Dermis microvascular lymphatic vessel endothelial cell (primary cell): ENCODE results near the gene GRM7. TPM values are rescaled to one million over a fixed set of nuclear protein-coding genes. Genes with fewer than 3 reads are reported as not detected.

Source experiments
- DNase-seq, 2 donors: peaks; one replicate each; pipeline versions ENCODE4 v3.0.0 to v3.0.0-alpha.2; 2010; ENCODE audit warnings: low read depth in 2 of 2
- total RNA-seq: library from RNA; depleted of rRNA; stranded (reverse); fragments of >200 nt; gene quantifications from 2 replicates; pipeline ENCODE4 v1.2.1, GENCODE V29; 2014

The GRM7 gene
- total RNA-seq, 1 donor from 2014 or later, result not detected

DNA sequence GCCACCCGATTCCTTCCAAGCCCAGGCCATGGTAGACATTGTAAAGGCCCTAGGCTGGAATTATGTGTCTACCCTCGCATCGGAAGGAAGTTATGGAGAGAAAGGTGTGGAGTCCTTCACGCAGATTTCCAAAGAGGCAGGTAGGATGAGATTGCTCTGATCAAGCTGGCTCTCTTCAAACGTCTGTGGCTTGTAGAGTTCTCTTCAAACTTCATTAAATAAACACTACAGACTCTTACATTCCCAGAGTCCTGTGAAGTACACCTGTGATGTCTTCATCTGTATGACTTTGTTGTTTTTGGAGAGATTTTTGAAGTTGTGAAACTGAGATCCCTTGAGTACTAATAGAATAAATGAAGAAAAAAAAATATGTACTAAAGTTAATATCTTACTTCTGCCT lies 285.6 kb downstream of the GRM7 start:
- no peak for DNase-seq

DNA sequence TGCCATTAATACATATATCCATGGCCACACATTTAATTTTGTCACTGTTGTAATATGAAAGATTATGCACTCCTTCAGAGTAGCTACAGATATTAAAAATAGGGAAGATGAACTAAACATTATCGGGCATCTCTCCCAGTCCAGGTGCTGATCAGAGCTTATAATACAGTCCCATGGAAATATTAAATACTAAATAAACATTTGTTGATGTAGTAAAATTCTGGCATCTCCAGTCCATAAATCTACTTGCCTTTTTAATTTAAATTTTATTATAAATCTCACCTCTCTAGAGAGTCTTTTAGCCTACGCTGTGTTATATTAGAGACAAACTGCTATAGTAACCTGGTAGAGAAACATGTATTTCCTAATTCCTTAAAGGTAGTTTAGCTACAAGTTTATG lies 297.6 kb downstream of the GRM7 start:
- no peak for DNase-seq

DNA sequence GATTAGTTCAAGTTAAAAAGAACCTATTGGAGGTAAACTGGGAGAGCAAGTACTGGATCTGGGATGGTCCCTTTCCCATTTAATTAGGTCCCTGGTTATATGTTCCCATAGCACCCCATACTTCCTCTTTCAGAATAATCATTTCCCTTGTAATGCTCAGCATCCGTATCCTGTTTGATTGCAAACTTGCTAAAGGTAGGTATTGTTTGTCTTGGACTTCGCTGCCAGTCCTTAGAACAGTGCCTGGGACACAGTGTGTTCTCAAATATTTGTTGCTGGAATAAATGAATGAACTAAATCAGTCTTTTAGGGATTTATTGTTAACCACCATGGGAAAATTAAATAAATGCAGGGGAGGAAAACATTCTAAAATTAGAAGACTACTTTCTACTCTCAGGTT lies 299.8 kb downstream of the GRM7 start:
- no peak for DNase-seq

DNA sequence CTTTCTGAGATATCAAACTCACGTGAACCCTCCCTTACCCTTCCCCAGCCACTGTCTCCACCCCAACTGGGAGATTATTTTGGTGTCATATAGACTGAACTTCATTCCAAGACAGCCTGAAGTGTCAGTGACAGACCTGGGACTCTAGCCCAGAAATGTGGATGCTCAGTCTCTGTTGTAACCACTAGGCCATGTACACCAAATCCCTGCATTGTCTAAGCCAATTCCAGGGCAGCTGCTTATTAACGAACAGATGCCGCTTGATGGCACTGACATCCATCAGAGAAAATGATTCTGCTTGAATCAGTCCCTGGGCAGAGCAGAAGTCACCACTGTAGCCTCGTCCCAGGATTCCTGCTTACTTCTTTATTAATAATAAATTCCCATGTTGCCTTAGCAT lies 305.5 kb downstream of the GRM7 start:
- DNase-seq, result no peak

DNA sequence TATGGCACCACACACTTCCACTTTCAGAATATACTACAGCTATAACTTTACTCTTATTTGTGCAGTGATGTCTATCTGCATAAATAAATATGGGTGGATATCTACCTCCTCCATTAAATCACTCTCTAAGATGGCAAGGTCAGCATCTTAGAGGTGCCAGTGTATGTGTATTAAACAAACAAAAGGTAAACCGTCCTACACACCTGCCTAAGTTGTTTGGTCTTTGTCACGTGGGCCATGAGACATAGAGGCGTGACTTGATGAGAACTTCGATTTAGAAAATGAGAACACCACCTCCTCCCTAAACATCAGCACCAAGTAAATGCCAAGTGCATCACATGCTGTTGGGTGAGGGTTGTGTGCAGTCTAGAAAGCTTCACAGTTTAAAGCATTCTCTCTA lies 310.6 kb downstream of the GRM7 start:
- DNase-seq, result no peak

DNA sequence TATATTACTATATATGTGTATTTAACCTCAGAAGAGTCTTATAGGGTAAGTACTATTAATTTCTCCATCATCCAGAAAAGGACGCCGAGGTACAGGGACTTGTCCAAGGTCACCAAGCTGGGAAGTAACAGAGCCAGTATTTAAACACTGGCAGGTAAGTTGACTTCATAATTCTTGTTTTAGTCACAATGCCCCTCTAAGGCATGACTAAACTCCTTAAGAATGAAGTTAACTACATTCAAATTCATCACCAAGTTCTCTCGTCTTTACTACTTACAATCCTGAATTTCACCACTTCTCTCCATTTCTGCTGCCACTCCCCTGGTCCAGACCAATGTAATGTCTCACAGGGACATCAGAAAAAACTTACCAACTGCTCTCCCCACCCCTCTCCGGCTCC lies 312.1 kb downstream of the GRM7 start:
- DNase-seq, result no peak

DNA sequence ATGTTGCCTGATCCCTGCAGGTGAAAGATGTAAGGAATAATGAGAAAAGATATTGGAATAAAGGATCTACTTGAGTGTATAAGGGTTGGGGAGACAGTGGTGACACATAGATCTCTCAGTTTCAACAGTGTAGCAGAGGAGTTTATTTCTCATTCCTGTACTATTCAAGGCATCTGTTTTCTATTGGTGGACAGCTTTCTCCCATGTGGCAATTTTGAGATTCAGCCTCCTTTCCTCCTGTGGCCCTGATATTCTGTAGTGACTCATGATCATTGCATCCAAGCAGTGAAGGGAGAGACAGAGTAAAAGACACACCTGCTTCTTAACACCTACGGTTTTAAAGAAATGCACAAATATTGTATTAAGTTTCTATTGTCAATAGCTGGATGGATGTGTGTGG lies 327.6 kb downstream of the GRM7 start:
- DNase-seq, result no peak

DNA sequence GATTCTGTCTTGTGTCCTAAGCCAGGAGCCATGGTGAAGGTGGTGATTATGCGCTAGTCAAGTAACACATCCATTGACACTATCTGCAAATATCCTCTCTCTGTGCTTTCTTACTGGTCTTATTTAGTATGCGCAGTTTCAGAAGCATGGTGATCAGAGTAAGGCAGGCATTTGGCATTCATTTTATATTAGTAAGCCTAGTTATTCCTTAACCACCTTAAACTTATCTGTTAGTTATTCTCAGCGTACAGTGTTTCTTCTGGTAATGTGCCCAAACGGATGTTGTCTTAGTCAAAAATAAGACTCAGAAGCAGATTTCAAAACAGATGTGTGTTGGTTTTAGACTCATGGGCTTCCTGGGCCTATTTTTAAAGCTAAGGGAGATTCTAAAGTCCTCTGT lies 329.2 kb downstream of the GRM7 start:
- peak in 1 of 2 donors; percentile 7 for DNase-seq

DNA sequence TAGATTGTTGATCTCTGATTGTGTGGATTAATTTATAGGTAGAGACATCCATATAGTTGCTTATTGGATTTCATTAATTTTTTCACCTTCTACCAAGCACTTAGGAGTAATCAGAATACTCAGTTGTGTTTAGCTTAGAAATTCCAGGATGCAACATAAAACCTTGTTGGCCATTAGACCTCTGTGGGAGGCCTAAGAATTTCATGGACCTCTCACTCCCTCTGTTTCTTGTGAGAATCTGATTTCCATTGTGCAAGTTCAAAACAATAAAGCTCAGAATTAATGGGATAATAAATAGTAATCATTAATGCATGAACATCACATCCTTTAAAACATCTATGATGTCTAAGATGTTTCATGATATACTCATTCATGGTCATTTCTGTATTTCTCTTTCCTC lies 332.4 kb downstream of the GRM7 start:
- DNase-seq, result no peak

DNA sequence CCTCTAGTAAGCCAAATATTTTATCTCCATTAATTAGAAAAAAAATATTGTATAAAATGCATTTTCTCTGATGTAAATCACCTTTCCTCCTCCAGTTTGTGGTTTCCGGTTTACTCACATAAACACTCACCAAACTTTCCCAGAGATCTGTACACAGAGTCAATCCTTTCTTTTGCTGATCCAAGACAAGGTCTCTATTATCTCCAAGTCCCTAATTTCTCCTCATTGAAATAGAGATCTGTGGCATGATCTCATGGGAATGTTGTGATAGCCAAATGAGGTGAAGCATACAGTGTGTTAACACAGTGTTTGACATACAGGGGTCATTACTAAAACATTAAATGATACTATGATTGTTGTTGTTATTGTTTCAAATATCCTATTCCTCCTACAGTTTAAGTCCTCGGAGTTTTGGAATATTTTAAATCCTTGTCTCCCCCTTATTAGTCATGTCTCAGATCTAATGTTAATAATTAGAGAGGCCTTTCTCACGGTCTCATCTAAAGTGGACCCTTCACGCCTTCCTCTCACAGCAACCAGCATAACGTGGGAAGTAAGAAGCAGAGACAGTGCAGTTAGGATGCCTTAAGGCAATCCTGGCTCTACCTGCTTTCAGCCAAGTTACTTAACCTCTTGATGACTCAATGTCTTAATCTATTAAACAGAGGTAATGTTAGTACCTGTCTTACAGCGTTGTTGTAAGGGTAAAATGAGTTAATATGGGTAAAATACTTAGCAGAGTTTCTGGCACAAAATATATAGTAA lies 333.3 kb downstream of the GRM7 start:
- DNase-seq, result no peak

DNA sequence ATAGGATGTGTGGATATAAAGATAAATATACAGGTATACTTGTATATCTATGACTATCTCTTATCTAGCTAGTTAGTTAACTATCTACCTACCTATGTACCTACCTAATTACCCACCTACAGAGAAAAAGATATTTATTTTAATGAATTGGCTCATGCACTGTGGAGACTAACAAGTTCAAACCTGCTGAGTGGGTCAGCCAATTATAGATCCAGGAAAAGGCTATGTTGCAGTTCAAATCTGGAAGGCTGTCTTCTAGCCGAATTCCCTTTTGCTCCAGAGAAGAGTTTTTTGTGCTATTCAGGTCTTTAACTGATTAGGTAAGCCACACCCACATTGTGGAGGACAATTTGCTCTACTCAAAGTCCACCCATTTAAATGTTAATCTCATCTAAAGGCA lies 335.0 kb downstream of the GRM7 start:
- DNase-seq, result no peak

DNA sequence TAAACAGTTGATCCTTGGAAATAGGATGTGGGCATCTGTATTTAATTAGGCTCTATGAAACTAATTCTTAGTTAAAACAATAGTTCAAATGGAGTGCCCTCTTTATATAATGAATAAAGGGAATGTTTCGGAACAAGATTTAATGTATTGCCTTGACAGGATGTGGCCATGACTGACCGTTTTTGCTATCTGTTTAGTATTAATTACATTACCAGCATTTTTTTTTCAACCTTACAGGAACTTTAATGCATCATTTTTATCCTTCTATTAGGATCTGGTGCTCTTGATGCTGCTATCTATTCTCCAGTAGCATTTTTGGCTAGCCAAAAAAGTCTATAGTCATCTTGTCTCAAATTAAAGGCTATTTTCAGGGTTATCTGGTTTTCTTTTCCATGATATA lies 340.9 kb downstream of the GRM7 start:
- no peak for DNase-seq

DNA sequence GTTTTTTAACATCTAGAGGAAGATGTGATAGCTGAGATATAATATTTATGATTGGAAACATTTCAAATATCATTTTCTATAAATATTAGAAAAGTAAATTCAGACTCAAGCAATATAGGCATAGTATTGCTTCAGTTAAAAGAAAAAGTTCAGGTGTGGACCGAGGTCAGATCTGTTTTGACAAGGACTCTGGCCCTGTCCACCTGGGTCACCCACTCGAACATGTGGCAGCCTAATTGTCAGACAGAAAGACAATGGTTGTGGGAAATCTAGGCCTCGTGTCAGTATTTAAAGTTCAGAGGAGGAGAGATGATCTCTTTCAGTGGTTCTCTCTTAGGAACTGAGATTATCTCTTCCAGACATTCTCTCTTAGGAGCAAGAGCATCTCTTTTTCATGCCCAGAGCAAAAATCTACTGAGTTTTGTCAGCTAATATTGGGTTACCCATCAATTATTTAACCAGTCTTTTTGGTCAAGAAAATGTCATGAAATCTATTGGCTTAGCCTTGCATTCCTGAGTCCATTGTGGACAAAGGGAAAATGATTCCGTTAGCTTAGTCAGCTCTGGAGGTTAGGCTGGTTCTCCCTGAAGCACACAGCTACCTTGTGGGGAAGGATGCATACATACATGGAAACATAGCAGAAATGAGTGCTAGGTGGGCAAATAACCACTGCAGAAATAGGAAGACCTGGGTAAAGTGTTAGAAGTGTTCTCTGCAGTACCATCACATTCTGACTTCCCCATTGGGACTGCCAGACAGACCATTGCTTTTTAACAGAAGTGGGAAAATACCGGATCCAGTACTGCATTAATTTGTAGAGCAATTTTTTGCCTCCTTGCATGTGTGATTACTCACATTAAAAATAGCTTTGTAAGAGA lies 343.3 kb downstream of the GRM7 start:
- no peak for DNase-seq

DNA sequence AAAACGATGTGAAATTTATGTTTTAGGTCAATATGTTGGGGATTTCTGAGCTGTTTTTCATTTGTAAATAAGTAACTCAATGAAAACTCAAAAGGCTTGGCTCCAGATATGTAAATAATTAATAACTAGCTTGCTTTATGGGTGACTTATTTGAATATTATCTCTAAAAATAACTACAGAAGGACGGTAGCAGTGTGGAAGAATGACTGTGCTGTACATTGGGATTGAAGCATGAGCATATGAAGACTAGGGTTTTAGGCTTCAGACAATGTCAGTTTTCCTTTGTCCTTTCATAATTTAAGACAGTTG lies 343.9 kb downstream of the GRM7 start:
- DNase-seq, result no peak

DNA sequence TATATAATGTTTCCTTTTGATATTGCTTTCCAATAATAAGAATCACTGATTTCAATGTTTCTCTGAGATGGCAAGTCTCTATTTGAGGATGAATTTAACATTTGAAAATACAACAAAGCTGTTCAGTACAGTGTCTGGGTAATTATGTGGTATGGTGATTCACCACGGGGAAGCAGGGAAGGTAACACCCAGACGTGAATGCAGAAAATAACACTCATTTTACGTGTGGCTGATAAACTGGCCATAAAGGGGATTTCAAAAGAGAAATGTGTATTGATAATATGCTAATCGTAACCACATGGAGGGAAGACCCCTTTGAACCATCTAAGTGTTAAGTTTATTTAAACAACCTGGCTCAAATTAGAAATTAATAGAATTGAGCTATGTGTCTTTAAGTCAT lies 344.6 kb downstream of the GRM7 start:
- peak in 1 of 2 donors; percentile 12 for DNase-seq

DNA sequence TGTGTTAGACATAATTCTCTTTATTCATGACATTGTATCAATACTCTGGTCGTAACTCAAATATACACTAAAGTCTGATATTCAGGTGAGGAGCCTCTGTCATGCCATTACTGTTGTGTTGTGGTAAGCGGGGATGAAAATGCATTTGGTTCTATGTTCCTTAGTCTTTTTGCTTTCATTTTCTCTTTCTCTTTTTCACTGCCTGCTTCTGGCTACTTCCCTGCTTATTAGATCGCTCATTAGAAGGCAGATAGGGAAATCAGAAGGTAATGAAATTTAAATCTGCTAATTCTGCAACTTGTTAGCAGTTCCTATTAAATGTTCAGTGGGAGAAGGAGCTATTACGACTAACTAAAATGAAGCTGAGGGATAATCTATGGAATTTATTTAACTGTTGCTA lies 345.0 kb downstream of the GRM7 start:
- peak in 1 of 2 donors; percentile 4 for DNase-seq

DNA sequence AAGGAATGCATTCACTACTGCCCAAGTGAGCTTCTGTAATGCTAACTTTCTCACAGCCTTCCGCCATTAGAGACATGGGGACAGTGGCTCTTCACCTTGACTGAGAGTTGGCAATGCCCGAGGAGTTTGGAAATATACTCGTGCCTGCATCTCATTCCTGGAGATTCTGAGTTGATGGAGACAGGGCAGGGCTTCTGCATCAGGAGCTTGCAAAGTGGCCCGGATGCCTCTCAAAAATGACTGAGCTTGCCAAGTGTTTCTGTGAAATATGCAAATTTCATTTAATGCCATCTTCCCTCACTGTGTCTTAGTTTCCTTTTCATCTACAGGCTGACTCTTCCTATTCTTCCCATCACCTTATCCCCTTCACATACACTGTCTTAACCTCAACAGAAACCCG lies 346.2 kb downstream of the GRM7 start:
- no peak for DNase-seq

DNA sequence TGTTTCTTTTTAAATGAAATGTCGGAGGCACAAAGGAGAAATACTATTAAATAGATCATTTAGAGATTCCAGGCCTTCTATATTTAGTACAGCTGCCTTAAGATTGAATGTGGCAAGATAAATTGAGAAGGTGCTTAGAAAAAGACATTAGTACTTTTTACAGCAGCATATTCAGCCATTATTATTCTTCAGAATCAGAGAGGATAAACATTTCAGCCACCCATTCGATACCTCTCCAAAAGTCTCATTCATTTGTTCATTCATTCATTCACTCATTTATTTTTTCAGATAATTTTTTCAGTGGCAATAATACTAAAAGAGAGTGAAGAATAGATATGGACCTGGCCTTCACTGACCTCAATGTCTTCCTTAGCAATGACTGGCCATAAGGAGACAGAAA lies 347.0 kb downstream of the GRM7 start:
- no peak for DNase-seq

DNA sequence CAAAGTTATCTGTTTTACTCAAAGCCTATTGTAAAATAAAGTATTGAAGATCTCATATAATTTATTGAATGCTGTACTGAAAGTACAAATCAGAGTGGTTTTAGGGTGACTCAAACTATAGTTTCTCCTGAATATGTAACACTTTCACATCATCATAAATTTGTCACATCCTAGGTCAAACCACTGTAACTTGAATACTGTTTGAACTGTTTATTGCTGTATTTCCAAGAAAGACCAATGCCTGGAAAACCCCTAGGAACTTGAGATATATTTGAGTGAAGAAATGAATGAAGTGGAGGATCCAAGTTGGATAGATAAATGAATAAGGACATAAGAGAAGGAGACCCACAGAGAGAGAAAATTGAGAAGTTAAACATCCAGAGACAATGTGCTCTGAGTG lies 348.2 kb downstream of the GRM7 start:
- DNase-seq, result no peak

DNA sequence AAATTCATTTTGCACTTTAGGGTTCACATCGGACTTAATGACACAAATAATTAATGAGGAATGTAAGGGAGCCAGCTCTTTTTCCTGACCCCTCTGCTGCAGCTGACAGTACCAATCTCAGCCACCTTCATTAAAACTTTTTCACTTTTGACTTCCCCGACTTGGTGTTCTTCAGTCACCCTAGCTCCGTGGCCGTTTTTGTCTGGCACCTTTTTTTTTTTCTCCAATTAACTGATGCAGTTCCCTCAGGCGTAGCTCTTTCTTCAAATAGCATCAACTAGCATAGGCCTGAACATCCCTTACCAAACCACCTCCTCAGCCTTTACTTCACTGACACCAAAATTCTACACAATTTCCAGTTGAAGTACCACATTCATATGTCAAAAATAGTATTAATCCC lies 350.8 kb downstream of the GRM7 start:
- DNase-seq, result no peak

DNA sequence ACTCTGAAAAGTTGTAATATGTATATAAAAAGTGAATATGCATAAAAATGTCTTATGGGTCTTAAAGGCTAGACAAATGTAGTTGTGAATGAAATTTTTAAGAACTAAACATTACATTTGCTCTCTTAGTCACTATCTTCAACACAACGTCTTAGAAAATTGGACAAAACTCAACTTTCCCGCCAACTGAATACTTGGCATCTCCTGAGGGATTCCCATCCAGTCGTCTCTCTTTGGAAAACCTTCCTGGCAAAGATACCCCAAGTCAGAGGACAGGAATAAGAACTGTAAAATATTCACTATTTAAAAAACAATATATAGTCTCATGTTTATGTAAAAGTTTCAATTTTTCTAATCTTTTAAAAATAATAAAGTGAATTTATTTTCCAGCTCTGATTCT lies 354.8 kb downstream of the GRM7 start:
- no peak for DNase-seq

DNA sequence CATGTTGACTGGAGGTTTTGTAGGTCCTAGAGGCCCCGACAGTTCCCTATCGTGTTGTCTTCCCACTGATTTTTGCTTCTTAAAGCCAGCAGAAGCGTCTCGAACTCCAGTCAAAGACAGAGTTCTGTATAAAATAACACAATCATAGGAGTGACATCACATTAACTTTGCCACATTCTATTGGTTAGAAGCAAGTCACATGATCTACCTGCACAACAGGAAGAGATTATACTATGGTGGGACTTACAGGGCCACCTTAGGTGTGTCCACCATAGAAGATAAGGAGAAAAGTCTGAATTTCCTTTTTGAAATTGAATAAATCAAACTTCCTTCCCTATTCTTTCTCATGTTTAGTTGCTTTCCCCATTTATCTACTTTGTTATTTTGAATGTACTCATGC lies 365.5 kb downstream of the GRM7 start:
- DNase-seq, result no peak

DNA sequence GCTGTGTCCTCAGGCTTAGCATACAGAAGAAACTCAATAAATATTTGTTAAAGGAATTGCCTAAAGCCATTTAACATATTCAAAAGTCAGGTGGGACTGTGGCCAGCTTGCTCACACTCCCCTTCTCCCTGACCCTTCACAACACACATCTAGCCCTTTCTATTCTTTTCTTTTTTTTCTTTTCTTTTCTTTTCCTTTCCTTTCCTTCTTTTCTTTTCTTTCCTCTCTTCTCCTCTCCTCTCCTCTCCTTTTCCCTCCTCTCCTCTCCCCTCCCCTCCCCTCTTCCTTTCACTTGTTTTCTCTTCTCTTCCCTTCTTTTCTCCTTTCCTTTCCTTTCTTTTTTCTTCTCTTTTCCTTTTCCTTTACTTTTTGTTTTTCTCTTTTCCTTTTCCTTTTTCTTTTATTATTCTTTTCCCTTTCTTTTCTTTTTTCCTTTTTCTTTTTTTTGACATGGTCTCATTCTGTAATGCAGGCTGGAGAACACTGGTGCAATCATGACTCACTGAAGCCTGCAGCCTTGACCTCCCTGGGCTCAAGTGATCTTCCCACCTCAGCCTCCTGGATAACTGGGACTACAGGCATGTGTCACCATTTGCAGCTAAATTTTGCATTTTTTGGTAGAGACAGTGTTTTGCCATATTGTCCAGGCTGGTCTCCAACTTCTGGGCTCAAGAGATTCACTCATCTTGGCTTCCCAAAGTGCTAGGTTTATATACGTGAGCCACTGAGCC lies 377.8 kb downstream of the GRM7 start:
- DNase-seq, result no peak
